ENCODE measurements around the gene RS1.

GRCh38 chrX:18714910-18715309 lies 43.0 kb upstream of the RS1 start:
- TF ChIP-seq CTCF (IDR thresholded peaks at IDR 0.05): no peak
- TF ChIP-seq POLR2A (IDR thresholded peaks at IDR 0.05): no peak
